GM19324 (cell line): ENCODE measurements around the gene VKORC1.

Experiments
- ATAC-seq: cut with Tn5 transposase; IDR thresholded peaks from one replicate; pipeline ENCODE4 v1.9.1; 2021; ENCODE audit warnings: mild to moderate bottlenecking, moderate library complexity; ENCODE audit not compliant: unreplicated experiment, low FRiP score

Gene VKORC1

DNA sequence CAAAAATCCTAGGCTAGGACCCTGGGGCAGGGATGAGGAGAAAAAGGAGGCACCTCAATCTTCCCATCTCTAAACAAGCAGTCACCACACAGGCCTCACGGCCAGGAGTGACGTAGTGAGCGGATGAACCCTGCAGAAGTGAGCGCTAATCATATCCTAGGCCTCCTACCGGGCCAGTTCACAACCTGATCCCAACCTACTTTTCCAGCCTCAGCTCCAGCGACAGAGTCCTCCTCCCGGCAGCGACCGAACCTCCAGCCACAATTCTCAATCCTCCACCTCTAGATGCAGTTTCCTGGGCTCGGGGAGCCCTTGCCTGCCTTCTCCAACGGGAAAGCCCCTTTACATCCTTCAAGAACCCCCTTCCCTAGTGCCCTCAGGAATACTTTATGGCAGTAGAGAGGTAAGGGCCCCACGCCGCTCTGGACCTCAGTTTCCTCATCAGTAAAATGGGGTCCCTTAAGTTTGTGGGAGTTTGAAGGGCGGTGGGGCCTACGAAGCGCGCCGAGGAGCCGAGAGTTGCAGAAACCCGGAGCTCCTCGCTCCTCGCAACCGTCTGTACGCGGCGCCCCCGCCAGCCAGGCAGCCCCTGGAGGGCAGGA lies 22.0 kb downstream of the VKORC1 start:
- no peak for ATAC-seq

GRCh38 chr16:31071861-31072260 lies 22.7 kb downstream of the VKORC1 start:
- no peak for ATAC-seq

- ATAC-seq, result no peak
Measured at GRCh38 chr16:31067342-31067741, 27.3 kb downstream of the VKORC1 start.

DNA sequence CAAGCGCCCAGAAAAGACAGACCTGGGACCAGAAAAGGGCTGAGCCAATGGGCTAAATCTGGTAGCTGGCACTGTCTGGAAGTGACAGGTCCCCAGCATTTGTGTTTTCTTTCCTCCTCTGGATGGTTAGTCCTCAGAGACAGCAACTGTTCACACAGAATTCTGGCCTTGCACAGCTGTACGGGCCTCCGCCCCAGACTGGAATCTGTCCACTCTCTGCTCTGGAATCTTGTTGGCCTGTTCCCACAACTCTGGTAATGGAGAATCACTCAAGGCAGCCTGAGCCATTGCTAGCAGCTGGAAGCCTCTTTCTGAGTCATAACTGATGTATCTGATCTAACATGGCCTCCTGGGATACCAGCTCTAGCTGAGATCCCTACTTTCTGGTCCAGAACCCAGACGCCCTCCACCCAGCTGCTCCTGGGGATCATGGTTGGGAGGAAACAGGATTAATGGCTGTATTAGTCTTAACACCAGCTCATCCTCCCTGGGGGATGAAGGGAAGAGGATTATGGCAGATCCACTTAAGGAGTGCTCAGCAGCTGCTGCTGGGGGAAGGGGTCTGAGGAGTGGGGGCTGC lies 29.6 kb downstream of the VKORC1 start:
- no peak for ATAC-seq

DNA sequence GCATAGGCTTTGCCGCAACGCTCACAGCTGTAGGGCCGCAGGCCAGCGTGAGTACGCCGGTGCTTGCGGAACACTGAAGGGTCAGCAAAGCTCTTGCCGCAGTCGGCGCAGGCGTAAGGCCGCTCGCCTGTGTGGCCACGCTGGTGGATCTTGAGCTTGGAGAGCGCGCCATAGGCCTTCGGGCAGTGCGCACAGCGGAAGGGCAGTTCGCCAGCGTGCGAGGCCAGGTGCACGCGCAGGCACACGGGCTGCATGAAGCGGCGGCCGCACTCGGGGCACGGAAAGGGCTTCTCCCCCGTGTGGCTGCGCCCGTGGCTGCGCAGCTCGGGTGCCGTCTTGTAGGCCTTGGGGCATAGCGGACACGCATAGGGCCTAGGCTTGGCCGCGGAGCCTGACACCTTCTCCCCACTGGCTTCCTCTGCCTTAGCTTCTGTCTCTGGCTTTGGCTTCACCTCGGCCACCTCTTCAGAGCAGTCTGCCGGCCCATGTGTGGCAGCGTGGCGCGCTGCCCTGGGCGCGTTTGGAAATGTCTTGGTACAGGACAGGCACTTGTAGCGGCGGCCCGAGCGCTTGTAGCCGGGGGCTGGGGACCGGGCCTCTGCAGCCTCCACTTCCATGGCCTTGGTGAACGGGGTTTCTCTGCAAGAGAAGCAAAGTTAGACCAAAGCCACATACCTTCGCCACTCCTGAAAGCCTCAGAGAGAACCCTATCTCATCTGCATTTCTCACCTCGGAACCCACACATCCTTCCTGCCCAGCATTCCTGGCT lies 30.6 kb downstream of the VKORC1 start:
- no peak for ATAC-seq

- no peak for ATAC-seq
Measured at GRCh38 chr16:31063495-31063842, 31.1 kb downstream of the VKORC1 start.

DNA sequence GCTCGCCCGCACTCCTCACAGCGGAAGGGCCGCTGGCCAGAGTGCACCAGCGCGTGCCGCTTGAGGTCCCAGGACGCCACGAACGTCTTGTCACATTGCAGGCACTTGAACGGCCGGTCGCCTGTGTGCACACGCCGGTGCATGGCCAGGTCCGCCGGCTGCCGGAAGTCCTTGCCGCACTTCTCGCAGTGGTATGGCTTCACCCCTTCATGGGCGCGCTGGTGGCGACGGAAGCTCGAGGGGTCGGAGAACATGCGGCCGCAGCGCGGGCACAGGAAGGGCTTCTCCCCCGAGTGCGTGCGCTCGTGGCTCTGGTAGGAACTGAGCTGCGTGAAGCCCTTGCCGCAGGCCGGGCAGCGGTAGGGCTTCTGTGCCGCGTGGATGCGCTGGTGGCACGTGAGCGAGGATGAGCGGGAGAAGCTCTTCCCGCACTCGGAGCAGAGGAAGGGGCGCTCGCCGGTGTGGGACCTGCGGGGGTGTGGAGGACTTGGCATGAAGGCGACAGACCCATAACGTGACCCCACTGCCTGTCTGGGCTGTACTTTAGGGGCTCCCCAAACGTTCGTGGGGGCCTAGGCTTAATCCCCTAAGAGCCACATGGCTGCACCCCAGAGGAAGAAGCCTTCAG lies 32.7 kb downstream of the VKORC1 start:
- ATAC-seq, result no peak

GRCh38 chr16:31061126-31061812 lies 33.3 kb downstream of the VKORC1 start:
- no peak for ATAC-seq

- ATAC-seq, result no peak
Measured at GRCh38 chr16:31055613-31056012, 39.0 kb downstream of the VKORC1 start.

GRCh38 chr16:31052114-31052513 lies 42.5 kb downstream of the VKORC1 start:
- ATAC-seq, result no peak

DNA sequence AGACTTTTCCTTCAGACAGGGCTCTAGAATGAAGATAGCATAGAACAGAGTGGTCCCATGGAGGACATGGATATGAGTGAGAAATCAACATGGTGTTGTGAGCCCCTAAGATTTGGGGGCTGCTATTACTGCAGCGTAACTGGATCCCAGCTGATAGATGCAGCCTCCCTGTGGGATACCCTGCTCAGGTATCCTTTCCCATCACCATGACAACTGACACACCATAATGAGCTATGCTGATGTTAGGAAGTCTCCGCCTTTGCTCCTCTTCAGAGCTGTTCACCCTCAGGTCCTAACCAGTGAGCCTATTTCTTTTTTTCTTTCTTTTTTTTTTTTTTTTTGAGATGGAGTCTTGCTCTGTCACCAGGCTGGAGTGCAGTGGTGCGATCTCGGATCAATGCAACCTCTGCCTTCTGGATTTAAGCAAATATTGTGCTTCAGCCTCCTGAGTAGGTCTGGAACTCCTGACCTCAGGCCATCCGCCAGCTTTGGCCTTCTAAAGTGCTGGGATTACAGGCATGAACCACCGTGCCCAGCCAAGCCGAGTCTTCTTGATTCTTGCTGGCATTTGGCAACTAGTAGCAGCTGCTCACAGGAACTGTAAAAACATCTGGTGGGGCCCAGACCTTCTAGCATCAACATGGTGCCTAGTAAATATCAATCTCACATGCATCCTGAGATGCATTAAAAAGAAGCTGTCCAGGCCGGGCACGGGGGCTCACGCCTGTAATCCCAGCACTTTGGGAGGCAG lies 44.1 kb downstream of the VKORC1 start:
- ATAC-seq, result no peak

DNA sequence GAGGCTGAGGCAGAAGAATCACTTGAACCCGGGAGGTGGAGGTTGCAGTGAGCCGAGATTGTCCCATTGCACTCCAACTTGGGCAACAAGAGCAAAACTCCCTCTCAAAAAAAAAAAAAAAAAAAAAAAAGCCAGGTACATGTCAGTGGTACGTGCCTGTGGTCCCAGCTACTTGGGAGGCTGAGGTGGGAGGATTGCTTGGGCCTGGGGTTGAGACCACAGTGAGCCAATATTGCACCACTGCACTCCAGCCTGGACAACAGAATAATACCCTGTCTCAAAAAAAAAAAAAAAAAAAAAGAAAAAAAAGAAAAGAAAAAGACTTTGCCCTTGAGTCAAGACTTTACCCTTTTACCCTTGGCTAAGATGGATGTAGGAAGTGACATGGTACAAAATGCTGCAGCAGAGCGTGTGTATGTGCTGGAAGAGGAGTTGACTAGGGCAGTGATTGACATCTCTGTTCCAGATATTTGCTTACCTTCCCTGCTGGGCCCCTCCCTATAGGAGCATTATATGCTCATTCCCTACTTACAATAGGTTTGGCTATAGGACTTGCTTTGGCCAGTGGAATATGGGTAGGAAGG lies 50.6 kb downstream of the VKORC1 start:
- no peak for ATAC-seq

DNA sequence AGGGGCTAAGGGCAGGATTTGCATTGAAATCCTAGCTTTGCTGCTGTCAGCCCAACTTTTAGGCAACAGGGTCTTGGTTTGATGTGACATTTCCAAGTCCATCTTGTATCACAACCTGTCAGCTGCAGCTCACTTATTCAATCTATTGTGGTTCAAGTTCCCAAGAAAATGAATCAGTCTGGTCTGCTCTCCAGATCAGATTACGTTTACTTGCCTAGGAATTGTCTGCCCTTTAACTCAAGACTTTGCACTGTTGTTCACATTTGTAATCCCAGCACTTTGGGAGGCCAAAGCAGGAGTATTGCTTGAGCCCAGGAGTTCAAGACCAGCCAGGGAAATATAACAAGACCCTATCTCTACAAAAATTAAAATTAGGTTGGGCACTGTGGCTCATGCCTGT lies 51.2 kb downstream of the VKORC1 start:
- ATAC-seq, result no peak

GRCh38 chr16:31042866-31043265 lies 51.7 kb downstream of the VKORC1 start:
- no peak for ATAC-seq
